HFFc6 (cell line): ENCODE data around the gene SBNO2. TPM values are rescaled to one million over a fixed set of nuclear protein-coding genes. Genes with fewer than 3 reads are reported as not detected.
A peak's percentile ranks its signal among the peaks of the same experiment; 100 is the strongest.

Experiments used
- DNase-seq: peaks from one replicate; pipeline ENCODE4 v3.0.0-alpha.2; 2018
- H3K27ac Mint-ChIP-seq: 2 replicates; pipeline ENCODE4 v1.8.0; 2020; ENCODE audit warnings: mild to moderate bottlenecking, mixed read lengths
- H3K27me3 Mint-ChIP-seq: 2 replicates; pipeline ENCODE4 v1.8.0; 2021; ENCODE audit warnings: mild to moderate bottlenecking, moderate library complexity, mixed read lengths; ENCODE audit not compliant: insufficient read depth
- H3K36me3 Mint-ChIP-seq: 2 replicates; pipeline ENCODE4 v1.8.0; 2021; ENCODE audit warnings: low read depth, mixed read lengths
- H3K4me1 Mint-ChIP-seq: 2 replicates; pipeline ENCODE4 v1.8.0; 2020; ENCODE audit warnings: low read depth, mixed read lengths
- H3K4me3 Mint-ChIP-seq: 2 replicates; pipeline ENCODE4 v1.8.0; 2020; ENCODE audit warnings: mild to moderate bottlenecking, moderate library complexity, mixed read lengths
- H3K9me3 Mint-ChIP-seq: 2 replicates; pipeline ENCODE4 v1.8.0; 2020; ENCODE audit warnings: mild to moderate bottlenecking, mixed read lengths
- long read RNA-seq: library from polyadenylated mRNA; unstranded; transcript quantifications from one replicate; pipeline ENCODE4 v2.0.0, GENCODE V29; 2019
- total RNA-seq, 6 experiments: library from RNA; stranded (reverse); fragmentation: NEBNext Ultra II Directional; extraction: Animal tissue kit (Norgen Biotek cat#: 25700); gene quantifications; 2 replicates in 1 of 6; 3 replicates in 5 of 6; pipeline ENCODE4 v1.2.3, GENCODE V29; 2021
- TF ChIP-seq, protein P1 (sequence below): fragments of 200-600 bp; sonication (generic); IDR thresholded peaks from 2 replicates; pipeline ENCODE4 v1.5.0; 2021; ENCODE audit warnings: antibody characterized with exemption, mild to moderate bottlenecking

SBNO2 gene, protein sequence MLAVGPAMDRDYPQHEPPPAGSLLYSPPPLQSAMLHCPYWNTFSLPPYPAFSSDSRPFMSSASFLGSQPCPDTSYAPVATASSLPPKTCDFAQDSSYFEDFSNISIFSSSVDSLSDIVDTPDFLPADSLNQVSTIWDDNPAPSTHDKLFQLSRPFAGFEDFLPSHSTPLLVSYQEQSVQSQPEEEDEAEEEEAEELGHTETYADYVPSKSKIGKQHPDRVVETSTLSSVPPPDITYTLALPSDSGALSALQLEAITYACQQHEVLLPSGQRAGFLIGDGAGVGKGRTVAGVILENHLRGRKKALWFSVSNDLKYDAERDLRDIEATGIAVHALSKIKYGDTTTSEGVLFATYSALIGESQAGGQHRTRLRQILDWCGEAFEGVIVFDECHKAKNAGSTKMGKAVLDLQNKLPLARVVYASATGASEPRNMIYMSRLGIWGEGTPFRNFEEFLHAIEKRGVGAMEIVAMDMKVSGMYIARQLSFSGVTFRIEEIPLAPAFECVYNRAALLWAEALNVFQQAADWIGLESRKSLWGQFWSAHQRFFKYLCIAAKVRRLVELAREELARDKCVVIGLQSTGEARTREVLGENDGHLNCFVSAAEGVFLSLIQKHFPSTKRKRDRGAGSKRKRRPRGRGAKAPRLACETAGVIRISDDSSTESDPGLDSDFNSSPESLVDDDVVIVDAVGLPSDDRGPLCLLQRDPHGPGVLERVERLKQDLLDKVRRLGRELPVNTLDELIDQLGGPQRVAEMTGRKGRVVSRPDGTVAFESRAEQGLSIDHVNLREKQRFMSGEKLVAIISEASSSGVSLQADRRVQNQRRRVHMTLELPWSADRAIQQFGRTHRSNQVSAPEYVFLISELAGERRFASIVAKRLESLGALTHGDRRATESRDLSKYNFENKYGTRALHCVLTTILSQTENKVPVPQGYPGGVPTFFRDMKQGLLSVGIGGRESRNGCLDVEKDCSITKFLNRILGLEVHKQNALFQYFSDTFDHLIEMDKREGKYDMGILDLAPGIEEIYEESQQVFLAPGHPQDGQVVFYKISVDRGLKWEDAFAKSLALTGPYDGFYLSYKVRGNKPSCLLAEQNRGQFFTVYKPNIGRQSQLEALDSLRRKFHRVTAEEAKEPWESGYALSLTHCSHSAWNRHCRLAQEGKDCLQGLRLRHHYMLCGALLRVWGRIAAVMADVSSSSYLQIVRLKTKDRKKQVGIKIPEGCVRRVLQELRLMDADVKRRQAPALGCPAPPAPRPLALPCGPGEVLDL (N-terminal part only)
- total RNA-seq = 10 to 100 TPM; 33.7 to 49.8 (median 41.5) TPM
- long read RNA-seq, partial matches to known transcripts = 0 of 2 reads
- long read RNA-seq, other reads (novel, unspliced or antisense) = 2 of 2 reads

DNA sequence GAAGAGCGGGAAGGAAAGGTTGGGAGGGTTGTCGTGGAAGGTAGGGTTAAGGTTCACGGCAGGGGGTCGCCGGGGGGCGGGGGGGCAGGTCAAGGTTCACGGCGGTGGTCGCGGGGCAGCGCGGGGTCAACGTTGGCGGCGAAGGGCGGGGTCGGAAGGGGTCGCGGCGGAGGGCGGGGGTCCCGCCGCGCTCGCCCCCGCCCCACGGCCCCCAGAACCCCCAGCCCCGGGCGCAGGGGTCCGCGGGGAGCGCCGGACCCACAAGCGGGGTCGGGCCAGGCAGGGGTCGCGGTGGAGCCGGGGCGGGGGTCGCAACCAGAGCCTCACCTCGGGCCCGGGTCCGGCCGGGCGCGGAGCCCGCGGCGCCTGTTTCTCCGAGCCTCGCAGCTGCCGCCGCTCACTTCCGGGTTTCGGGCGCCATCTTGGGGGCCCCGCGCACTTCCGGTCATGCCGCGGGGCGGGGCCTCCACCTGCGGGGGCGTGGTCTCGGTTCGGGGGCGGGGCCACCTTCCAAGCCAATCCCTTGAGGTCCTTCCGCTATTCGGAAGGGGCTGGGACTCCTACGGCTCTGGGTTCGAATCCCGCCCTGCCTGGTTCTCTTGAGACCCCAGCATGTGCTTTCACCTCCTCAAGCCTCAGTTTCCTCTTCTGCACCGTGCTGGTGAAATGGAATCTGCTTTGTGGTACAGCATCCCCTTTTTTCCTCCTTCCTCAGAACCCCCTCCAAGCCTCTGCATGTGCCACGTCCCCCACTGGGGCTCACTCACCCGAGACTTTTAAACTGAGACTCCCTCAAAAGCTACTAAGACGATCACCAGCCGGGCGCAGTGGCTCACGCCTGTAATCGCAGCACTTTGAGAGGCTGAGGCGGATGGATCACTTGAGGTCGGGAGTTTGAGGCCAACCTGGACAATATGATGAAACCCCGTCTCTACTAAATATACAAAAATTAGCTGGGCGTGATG is at the start of gene SBNO2:
TSS of gene SBNO2 (minus strand) at position 424 of the 965 bp plus-strand sequence. CDS start 19,992 bp downstream, outside the sequence.
- peaks cover 55% of the 10 kb centered on the region for H3K4me1 Mint-ChIP-seq
- no peaks in the 10 kb centered on the region for H3K9me3 Mint-ChIP-seq
- peak within 1 kb of the TSS; percentile 90 for H3K27ac Mint-ChIP-seq
- peak; percentile 76 for DNase-seq
- peaks cover 10% of the 10 kb centered on the region for H3K36me3 Mint-ChIP-seq
- H3K27me3 Mint-ChIP-seq = peaks cover 5% of the 10 kb centered on the region
- TF ChIP-seq, protein P1, sequence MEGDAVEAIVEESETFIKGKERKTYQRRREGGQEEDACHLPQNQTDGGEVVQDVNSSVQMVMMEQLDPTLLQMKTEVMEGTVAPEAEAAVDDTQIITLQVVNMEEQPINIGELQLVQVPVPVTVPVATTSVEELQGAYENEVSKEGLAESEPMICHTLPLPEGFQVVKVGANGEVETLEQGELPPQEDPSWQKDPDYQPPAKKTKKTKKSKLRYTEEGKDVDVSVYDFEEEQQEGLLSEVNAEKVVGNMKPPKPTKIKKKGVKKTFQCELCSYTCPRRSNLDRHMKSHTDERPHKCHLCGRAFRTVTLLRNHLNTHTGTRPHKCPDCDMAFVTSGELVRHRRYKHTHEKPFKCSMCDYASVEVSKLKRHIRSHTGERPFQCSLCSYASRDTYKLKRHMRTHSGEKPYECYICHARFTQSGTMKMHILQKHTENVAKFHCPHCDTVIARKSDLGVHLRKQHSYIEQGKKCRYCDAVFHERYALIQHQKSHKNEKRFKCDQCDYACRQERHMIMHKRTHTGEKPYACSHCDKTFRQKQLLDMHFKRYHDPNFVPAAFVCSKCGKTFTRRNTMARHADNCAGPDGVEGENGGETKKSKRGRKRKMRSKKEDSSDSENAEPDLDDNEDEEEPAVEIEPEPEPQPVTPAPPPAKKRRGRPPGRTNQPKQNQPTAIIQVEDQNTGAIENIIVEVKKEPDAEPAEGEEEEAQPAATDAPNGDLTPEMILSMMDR = no peak
- H3K4me3 Mint-ChIP-seq = peak within 1 kb of the TSS; percentile 90

DNA sequence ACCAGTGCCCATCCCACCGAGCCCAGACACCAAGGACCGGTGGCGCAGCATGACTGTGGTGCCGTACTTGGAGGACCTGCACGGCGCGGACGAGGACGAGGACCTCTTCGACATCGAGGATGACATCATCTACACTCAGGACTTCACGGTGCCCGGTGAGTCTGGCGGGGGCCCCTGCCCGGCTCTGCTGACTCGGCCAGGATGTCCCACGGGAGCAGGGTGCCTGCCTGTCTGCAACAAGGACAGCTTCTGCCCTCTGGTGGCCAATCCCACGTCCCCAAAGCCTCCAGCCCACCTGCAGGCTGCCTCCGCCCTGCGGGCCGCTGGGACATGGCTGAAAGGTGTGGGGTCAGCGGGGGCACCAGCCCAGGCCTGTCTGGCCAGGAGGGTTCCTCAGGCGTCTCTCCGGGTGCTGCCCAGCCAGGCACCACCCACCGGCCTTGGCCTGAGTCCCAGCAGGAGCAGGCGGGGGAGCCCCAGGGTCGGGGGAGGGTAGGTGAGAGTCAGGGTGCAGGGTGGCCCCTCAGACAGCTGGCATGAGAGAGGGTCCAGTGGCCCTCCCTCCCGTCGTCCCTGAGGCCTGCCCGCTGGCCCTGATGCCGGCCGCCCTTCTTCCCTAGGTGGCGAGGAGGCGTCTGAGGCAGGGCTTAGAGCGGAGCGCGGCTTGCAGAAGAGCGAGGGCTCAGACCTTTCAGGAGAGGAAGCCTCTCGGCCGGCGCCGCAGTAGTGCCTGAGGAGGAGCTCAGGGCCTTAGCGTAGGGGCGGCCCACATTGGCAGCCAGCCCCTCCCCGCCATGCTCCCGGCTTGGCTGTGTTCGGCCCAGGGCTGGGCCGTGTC is 49.2 kb upstream of the SBNO2 start:
- no peak overlapping the region for H3K27ac Mint-ChIP-seq
- H3K4me1 Mint-ChIP-seq = no peaks in the 10 kb centered on the region
- H3K27me3 Mint-ChIP-seq = peaks cover 4% of the 10 kb centered on the region
- no peak for DNase-seq
- no peak overlapping the region for H3K4me3 Mint-ChIP-seq
- no peaks in the 10 kb centered on the region for H3K9me3 Mint-ChIP-seq
- H3K36me3 Mint-ChIP-seq = no peaks in the 10 kb centered on the region
- TF ChIP-seq, protein P1 = peak; percentile 78

DNA sequence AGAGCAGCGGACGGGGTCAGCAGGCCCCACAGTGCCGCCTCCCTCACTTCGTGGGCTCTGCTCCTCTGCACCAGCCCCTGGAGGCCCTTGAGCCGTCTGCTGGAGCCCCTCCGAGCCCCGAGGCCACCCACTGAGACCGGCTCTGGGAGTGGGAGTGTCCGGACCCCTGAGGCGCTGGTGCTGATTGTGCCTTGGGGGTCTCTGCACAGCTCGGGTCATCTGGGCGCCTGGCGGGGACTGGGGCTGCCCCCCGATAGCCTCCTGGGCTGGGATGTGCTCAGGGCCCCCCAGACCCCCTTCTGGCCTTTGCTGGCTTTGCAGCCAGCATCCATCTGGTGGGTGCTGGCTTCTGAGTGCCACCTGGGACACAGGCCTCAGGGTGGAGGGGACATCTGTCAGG is 48.3 kb upstream of the SBNO2 start:
- no peak for DNase-seq
- Mint-ChIP-seq H3K4me1 (no peaks in the 10 kb centered on the region), H3K27ac (no peak overlapping the region), H3K4me3 (no peak overlapping the region), H3K9me3 (no peaks in the 10 kb centered on the region), H3K27me3 (peaks cover 2% of the 10 kb centered on the region), H3K36me3 (no peaks in the 10 kb centered on the region)
- TF ChIP-seq, protein P1 = no peak

DNA sequence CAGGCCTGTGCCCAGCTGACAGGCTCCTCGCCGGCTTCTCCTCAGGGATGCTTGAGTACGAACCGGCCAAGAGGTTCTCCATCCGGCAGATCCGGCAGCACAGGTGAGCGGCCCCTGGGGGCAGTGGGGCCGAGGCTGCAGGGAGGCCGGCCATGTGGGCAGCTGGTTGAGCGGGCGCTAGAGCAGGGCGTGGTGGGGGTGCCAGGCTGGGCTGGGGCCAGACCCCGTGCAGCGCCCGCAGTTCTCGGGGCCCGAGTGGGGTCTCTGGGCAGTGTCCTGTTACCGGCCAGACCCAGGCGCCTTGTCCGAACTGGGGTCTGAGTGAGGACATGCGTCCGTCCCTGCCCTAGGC is 47.8 kb upstream of the SBNO2 start:
- no peaks in the 10 kb centered on the region for H3K9me3 Mint-ChIP-seq
- H3K4me1 Mint-ChIP-seq = peaks cover 5% of the 10 kb centered on the region
- no peak for DNase-seq
- TF ChIP-seq, protein P1 = no peak
- H3K36me3 Mint-ChIP-seq = no peaks in the 10 kb centered on the region
- H3K27ac Mint-ChIP-seq = no peak overlapping the region
- peaks cover 2% of the 10 kb centered on the region; the same call in 1 of the 2 replicates for H3K27me3 Mint-ChIP-seq
- H3K4me3 Mint-ChIP-seq = no peak overlapping the region
